Measurements from ENCODE around the gene CCNI2.
"Not testable (repeated sequence)": the region's sequence is repeated elsewhere in the genome, so short reads cannot be mapped to it uniquely, and the experiment has no call there.

Gene CCNI2

DNA sequence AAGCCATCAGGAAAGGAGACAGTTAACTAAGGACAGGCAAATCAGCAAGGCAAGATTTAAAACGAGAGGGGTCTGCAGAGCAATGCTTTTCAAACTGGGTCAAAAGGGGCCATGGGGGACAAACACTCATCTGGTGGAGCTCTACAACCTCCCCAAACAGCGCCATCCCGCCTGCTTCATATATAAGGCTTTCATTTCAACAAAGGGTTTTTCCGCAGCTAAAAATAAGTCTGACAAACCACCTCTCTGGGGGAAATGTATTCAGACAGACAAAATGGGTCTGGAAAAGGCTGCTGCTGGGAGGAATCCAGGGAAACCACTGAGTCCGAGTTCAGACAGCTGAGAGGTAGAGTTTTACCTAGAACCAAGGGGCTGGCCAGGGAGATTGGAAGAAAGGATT, 38.1 kb downstream of the CCNI2 start:
- DNase-seq = no peak

DNA sequence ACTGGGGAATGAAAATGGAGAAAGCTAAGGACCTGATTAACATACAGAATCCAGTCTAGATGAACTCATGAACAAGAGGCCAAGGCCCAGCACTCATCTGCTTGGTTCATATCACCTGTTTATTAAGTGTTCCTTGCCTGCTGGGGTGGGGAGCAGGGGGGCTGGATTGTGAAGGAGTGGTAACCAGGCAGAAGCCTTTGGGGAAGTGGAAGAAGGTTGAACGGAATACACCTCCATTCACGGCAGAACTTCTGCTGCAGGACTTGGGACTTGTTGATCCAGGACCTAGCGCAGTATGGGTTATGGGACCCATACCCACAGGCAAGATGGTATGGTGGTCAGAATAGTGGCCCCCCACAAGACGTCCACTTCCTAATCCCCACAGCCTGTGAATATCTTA, 38.6 kb downstream of the CCNI2 start:
- no peak for DNase-seq

DNA sequence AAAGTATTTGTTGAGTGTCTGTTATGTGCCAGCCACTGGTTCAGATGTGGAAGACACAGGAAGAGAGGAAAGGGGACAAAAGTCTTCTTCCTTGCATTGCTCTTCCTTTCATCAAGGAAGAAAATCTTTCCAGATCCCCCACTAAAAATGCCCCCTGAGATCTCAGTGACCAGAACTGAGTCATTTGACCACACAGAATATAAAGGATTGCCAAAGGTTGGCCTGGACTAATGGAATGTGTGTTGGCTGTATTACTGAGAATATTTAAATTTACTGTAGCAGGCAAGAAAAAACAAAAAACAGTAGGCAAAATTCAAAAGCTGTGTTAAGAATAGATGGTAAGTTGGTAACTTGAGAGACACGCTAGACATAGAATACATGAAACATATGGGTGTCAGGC, 39.9 kb downstream of the CCNI2 start:
- no peak for DNase-seq

DNA sequence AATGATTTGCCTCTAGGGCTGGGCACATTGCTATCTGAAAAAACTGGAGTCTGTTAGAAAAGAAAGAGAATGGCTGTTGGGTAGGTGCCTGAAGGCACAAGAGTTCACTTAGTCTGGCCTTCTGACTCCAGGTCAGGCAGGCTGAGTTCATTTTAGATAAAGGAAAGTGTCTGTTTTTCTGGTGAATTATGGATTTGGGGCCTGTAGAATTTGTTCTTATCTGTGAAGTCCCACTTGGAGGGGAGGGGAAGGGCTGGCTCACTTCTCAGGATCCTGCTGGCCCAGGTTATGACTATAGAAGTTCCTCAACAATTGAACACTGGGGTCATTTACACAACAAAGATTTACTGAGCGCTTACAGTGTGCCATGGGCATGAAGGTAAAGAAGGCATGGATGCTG, 41.3 kb downstream of the CCNI2 start:
- DNase-seq = no peak

DNA sequence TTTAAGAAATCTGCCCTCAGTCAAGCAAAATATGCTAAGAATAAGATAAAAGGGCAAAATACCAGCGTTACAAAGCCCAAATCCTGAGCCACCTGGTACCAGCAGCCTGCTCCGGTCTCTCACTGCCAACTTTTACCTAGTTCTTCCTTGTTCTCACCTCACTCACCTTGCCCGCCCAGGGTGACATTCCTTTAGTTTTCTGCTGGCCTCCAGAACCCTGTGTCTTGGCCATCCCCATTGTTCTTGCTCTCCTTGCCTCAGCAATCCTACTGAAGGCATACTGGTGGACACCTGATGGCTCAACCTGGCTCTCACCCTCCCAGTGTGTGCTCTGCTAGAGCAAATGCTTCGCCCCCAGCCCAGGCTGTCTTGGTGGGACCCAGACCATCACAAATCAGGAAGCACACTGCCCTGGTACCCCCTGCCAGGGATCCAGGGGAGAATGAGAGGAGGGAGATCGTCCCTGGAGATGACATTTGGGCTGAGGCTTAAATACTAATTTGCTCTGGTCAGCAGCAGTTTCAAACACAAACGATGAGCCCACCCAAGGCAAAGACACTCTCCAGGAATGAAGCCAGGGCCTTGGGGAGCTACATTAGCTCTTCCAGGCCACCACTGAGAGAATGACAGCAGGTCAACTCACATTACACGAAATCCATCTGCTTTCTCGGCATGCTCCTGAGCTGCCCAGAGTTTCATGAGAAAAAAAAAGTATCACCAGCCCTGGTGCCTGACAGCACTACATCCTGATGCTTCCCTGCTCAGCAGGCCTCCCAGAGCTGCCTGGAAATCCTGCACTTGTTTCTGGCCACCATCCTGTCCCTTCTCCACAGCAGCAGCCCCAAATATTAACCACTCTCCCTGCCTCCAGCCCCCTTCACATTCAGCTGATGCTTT, 42.0 kb downstream of the CCNI2 start:
- no peak for DNase-seq

DNA sequence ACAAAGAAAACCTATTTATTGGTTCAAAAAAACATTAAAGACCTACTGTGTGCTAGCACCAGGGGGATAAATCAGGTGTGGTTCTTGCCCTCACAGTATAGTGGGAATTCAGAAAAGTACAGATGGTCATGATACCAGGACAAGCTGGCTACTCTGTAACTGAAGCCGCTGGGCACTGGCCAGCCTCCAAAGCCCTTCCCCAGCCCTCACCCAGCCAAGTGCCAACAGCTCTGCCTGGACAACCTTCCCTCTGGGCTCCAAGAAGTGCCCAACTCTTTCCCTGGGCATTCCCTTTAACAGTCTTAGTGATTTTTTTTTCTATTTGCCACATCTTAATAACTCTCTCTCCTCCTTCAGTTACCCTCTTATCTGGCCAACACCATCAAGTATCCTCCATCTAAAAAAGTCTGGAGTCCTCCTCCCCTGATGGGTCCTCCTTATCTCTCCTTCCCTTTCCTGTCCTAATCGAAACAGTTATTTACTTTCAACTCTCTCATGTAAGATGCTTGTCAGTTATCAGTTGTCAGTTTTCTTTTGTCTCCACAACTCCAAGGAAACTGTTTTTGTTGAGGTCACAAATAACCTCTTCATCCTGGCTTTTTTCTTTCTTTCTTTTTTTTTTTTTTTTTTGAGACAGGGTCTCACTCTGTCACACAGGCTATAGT, 43.1 kb downstream of the CCNI2 start:
- no peak for DNase-seq

DNA sequence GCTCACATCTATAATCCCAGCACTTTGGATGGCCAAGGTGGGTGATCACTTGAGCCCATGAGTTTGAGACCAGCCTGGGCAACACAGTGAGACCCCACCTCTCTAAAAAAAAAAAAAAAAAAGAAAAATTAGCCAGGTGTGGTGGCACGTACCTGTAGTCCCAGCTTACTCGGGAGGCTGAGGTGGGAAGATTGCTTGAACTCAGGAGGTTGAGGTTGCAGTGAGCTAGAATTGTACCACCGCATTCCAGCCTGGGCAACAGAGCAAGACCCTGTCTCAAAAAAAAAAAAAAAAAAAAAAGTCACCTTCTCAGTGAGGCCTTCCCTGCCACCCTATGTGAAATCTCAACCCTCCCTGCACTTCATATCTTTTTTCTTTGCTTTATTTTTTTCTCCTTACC, 43.8 kb downstream of the CCNI2 start:
- DNase-seq = no peak

DNA sequence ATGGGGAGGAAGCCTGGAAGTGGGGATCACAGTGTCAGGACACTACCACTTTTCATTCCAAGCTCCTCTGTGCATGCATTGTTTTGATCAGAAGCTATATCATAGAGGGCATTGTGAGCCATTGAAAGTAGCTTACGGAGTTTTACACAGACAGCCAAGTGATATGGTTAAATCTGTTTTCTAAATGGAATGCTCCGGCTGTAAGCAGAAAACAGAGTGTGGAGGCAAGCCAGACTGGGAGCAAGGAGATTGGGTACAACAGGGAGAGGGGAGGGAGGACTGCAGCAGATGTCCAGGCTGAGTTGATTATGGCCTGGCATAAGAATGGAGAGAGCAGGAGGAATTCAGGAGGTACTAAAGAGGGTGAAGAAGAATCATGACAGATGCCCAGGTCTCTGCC, 50.4 kb downstream of the CCNI2 start:
- no peak for DNase-seq

DNA sequence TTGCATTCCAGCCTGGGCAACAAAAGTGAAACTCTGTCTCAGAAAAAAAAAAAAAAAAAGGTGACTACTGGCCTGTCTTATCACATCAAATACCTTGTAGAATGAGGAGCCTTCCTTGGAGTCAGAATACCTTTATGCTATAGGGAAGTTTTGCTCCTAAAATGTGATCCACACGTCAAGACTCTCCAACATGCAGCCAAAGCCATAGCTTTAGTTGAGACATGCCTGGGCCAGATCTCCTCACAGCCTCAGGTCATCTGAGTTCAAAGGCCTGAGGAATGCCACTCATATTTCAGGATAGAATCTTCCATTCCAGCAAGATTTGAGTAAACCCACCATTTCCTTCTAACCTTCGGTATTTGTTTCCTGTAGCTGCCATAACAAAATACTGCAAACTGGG, 52.2 kb downstream of the CCNI2 start:
- DNase-seq = no peak

DNA sequence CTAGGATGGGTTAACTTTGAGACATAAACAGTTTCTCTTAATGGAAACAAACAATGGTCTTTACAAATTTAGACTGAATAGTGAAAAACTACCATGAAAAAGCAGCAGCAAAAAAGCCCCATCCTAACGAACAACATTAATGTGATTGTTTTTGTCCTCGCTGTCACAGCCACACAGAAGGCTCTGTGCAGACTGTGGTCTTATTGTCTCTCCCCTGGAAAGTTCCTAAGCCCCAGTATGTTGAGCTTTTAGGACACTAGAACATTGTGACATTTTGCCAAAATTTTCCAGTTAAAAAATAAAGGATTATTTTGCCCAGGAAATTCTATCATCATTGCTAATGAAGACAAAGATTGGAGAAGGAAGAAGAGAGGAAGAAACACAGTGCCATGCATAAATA, 53.3 kb downstream of the CCNI2 start:
- no peak for DNase-seq

DNA sequence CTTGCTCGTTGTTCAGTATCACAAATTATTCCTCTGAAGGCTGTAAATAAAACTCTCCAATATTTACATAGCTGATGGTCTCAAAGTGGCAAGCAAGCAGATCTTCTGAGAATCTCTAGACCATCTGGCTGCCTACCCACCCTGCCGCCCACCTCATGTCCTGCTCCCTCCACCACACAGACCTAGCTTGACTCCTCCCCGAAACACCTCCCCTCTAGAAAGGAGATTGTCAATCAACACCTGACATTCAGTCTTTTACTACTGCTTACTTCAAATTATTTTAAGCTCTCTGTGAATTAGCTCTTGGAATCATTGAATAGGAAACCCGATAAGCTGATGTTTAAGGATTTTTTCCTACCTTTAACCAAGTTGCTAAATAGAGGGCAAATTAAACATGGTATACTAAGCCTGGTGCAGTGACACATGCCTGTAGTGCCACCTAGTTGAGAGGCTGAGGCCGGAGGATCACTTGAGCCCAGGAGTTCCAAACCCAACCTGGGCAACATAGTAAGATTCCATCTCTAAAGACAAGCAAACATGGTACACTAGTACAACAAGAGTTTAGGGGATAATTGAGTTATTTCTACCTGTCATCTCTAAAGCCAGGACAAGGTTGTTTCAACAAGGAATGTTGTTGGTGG, 54.9 kb downstream of the CCNI2 start:
- DNase-seq = no peak

DNA sequence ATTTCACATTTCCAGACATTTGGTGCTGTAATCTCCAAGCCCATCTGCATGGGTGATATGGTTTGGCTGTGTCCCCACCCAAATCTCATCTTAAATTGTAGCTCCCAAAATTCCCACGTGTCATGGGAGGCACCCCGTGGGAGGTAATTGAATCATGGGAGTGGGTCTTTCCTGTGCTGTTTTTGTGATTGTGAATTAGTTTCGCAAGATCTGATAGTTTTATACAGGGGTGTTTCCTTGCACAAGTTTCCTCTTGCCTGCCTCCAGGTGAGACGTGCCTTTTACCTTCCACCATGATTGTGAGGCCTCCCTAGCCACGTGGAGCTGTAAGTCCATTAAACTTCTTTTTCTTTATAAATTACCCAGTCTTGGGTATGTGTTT, 55.5 kb downstream of the CCNI2 start:
- not testable (repeated sequence) for DNase-seq

Measured in NCI-H345 (cell line).